Measurements from ENCODE around the gene GALNTL6.

Gene GALNTL6

DNA sequence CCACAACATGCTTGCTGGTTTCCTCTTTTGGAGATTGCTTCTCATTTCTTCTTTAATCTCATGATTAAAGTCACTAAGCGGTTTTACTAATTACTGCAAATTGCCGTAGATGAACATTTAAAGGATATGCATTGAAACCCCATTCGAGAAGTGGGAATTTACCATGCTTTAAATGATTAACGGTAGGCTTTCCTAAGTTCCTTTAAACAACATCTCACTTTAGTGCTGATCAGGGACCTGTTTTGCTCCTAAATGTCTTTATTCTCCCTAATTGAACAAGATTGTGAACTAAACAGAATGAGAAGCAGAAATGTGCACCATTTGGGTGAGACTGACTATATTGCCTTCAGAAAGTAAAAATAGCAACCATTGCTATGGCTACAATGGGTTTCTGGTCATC lies 430.3 kb downstream of the GALNTL6 start:
- DNase-seq: no peak

- DNase-seq: no peak
Observed at GRCh38 chr4:172245516-172245915, 432.3 kb downstream of the GALNTL6 start.

DNA sequence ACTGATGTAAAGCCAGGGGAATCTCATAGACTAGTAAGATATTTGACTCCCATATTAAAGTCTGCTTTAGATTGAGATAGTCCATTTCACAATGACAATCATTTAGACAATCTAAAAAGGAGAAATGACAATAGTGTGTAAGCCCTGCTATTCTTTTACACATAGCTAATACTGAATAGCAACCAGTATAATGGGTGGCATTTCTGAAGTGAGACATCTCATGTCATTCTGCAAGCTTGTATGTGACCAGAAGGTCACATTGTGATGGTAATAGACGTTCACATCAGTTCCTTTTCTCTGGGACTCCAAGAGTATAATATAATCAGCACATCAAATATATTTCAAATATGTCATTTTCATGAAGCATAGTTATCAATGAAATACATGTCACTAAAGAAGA lies 440.2 kb downstream of the GALNTL6 start:
- DNase-seq: no peak

GRCh38 chr4:172256820-172257219 lies 443.6 kb downstream of the GALNTL6 start:
- DNase-seq: no peak

GRCh38 chr4:172270397-172270796 lies 457.2 kb downstream of the GALNTL6 start:
- DNase-seq: no peak

GRCh38 chr4:172287117-172287516 lies 473.9 kb downstream of the GALNTL6 start:
- no peak for DNase-seq

GRCh38 chr4:172305698-172306097 lies 492.5 kb downstream of the GALNTL6 start:
- no peak for DNase-seq

- DNase-seq: no peak
Observed at GRCh38 chr4:172308078-172308477, 494.9 kb downstream of the GALNTL6 start.

DNA sequence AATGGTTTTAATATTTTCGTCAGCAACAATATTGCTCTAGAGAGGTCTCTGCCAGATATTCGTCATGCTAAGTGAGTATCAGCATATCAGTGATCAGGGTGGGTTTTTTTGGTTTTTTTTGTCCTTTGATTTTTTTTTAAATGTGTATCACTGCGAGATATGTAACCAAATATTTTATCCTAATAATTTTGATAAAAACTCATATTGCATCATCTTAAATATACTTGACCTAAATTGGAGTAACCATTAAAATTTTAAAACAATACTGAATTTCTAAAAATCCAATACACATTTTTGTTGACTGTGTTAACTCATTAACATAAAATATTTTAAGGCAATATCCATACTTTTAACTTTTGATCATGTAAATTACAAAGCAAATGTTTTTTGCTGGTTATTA lies 498.5 kb downstream of the GALNTL6 start:
- DNase-seq: no peak

GRCh38 chr4:172323288-172323687 lies 510.1 kb downstream of the GALNTL6 start:
- DNase-seq: no peak

GRCh38 chr4:172344308-172344938 lies 531.2 kb downstream of the GALNTL6 start:
- no peak for DNase-seq

GRCh38 chr4:172348426-172348825 lies 535.2 kb downstream of the GALNTL6 start:
- no peak for DNase-seq

DNA sequence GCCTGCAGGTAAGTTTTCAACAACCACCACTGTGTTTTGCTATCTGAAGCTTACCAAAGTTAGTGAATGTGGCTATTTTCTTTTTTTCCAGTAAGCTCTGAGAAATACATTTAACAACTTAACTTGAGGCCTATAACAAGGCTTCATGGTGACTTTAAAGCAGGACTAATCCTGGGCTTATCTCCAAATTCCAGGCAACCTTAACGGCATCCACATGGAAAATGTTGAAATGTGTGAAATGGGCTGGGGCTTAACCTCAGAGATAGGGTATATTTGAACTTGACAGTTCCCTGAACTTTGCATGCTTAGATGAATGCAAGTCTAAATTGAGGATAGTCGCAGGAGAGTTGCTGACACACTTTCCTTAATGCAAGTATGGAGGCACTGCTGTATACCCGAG lies 539.2 kb downstream of the GALNTL6 start:
- no peak for DNase-seq

DNA sequence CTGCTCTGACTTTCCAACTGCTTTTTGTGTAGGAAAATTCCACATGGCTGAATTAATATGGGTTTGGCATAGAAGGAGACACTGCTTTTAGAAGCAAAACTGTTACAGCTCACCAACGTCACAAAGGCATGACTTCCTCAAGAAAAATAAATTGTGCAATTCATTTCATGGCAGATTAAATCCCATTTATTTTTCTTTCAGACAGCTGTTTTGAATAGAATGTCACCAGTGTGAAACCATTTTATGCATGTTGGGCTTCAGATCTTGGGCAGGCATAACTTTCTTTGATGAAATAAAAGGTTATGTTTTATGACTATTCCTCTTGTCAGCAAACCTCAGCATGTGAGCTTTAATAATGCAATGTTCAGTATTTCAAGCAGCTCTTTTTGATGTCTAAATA lies 542.8 kb downstream of the GALNTL6 start:
- DNase-seq: no peak

GRCh38 chr4:172357006-172357540 lies 543.9 kb downstream of the GALNTL6 start:
- no peak for DNase-seq

DNA sequence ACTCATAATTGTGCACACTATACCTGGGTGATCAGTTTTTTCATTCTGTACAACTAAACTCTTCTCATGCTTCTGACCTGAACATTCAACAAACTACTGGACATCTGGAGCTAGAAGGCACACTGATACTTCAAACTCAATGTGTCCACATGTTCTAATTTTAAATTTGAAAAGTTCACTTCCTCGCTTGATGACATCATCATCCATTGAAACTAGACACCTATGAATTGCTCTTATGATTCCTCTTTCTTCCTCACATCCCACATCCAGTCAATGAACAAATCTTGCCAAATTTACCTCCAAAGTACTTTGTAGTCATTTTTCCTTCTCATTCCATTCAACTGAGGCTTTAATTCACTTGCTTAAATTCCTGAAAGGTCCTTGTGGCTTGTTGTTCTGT lies 549.4 kb downstream of the GALNTL6 start:
- DNase-seq: no peak

DNA sequence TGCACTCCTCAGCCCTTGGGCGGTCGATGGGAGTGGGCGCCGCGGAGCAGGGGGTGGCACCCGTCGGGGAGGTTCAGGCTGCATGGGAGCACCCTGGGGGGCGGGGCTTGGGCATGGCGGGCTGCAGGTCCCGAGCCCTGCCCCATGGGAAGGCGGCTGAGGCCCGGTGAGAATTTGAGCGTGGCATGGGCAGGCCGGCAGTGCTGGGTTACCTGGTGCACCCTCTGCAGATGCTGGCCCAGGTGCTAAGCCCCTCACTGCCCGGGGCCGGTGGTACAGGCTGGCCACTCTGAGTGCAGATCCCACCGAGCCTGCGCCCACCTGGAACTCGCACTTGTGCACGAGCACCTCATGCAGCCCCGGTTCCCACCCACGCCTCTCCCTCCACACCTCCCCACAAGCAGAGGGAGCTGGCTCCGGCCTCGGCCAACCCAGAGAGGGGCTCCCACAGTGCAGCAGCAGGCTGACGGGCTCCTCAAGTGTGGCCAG lies 556.3 kb downstream of the GALNTL6 start:
- DNase-seq: no peak

GRCh38 chr4:172377486-172378140 lies 564.4 kb downstream of the GALNTL6 start:
- no peak for DNase-seq

DNA sequence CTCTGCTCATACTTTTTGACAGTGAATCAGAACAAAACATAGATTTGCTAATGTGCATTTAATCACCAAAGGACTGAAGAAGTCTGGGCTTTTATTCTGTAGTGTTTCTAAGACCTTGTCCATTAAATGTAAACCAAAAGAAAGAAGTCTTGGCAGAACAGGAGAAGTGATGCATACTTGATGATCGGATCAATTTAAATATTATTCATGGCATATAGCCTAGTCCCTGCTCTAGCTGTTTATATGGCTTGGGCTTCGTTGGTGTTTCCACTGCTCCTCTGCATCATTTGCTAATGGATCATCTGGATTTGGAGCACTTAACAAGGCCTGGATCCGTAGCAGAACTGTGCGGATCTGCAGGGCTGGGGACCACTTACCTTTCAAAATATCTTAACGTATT lies 566.6 kb downstream of the GALNTL6 start:
- DNase-seq: no peak

DNA sequence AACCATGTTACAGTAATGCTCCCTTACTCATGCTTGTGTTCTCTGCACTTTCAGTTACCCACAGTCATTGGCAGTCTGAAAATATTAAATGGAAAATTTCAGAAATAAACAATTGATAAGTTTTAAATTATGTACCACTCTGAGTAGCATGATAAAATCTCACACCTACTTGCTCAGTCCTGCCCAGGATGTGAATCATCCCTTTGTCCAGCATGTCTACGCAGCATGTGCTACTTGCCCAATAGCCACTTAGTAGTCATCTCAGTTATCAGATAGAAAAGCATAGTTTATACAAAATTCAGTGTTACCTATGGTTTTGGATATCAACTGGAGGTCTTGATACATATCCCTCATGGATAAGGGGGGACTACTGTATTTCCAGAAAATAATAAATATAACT lies 577.1 kb downstream of the GALNTL6 start:
- DNase-seq: no peak

DNA sequence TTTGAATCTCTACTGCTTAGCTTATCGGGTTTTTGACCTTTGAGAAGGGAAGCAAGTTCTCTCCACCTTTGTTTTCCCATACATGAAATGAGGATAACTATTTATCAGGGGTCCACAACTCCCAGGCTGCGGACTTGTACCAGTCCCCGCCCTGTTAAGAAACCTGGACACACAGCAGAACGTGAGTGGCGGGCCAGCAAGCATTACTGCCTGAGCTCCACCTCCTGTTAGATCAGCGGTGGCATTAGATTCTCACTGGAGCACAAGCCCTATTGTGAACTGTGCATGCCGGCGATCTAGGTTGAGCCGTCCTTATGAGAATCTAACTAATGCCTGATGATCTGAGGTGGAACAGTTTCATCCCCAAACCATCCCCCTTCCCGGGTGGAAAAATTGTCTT lies 579.5 kb downstream of the GALNTL6 start:
- DNase-seq: no peak

- no peak for DNase-seq
Observed at GRCh38 chr4:172393220-172393619, 580.0 kb downstream of the GALNTL6 start.

GRCh38 chr4:172404676-172405075 lies 591.5 kb downstream of the GALNTL6 start:
- no peak for DNase-seq

GRCh38 chr4:172410363-172410762 lies 597.2 kb downstream of the GALNTL6 start:
- no peak for DNase-seq

- DNase-seq: no peak
Observed at GRCh38 chr4:172411149-172411548, 597.9 kb downstream of the GALNTL6 start.

Measured in KG1 (cell line).